HepG2 (cell line): Measurements from ENCODE around the gene PSAP. TPM values are rescaled to one million over a fixed set of nuclear protein-coding genes. Genes with fewer than 3 reads are reported as not detected.

Experiments used
- BCL3 ChIP-seq: sonication (generic); formaldehyde crosslinking; IDR thresholded peaks from 2 replicates; pipeline ENCODE4 v1.5.1; 2020; ENCODE audit warnings: mild to moderate bottlenecking, missing genetic modification reagents, moderate library complexity
- DMAP1 ChIP-seq: IDR thresholded peaks from 2 replicates; pipeline ENCODE4 v1.6.1; 2016
- GABPB1 ChIP-seq: IDR thresholded peaks from 2 replicates; pipeline ENCODE4 v1.6.1; 2016; ENCODE audit warnings: mild to moderate bottlenecking, missing genetic modification reagents, moderate library complexity, missing compliant biosample characterization
- HOXD1 ChIP-seq: sonication (generic); formaldehyde crosslinking; IDR thresholded peaks from 2 replicates; pipeline ENCODE4 v1.5.0; 2020; ENCODE audit warnings: missing genetic modification reagents
- KLF11 ChIP-seq: IDR thresholded peaks from 2 replicates; pipeline ENCODE4 v1.6.1; 2016; ENCODE audit warnings: missing compliant biosample characterization
- MYNN ChIP-seq: sonication (generic); formaldehyde crosslinking; IDR thresholded peaks from 2 replicates; pipeline ENCODE4 v1.4.0; 2020; ENCODE audit warnings: mild to moderate bottlenecking, low read depth, missing genetic modification reagents
- NR2F6 ChIP-seq, 2 experiments: IDR thresholded peaks; 2 replicates each; pipeline ENCODE4 v1.6.1; 2016; ENCODE audit warnings: antibody characterized with exemption in 1 of 2, mild to moderate bottlenecking in 1 of 2
- PPARG ChIP-seq: conservative IDR thresholded peaks from 2 replicates; pipeline ENCODE4 v1.6.1; 2016; ENCODE audit warnings: missing biosample characterization, missing genetic modification reagents
- SALL1 ChIP-seq: sonication (generic); formaldehyde crosslinking; IDR thresholded peaks from 2 replicates; pipeline ENCODE4 v1.8.0; 2022; ENCODE audit warnings: mild to moderate bottlenecking, missing genetic modification reagents
- SAP130 ChIP-seq: IDR thresholded peaks from 2 replicates; pipeline ENCODE4 v1.6.1; 2016; ENCODE audit warnings: low read depth
- ZBED4 ChIP-seq: sonication (generic); formaldehyde crosslinking; IDR thresholded peaks from 2 replicates; pipeline ENCODE4 v1.4.0; 2020; ENCODE audit warnings: missing genetic modification reagents, borderline replicate concordance
- ZNF18 ChIP-seq: sonication (generic); formaldehyde crosslinking; IDR thresholded peaks from 2 replicates; pipeline ENCODE4 v1.8.0; 2022; ENCODE audit warnings: mild to moderate bottlenecking, missing genetic modification reagents; ENCODE audit not compliant: insufficient replicate concordance
- ZNF275 ChIP-seq: sonication (generic); formaldehyde crosslinking; IDR thresholded peaks from 2 replicates; pipeline ENCODE4 v1.8.0; 2022; ENCODE audit warnings: missing genetic modification reagents, mild to moderate bottlenecking, inconsistent platforms, borderline replicate concordance
- ZNF501 ChIP-seq: sonication (generic); formaldehyde crosslinking; IDR thresholded peaks from 2 replicates; pipeline ENCODE4 v1.5.1; 2020; ENCODE audit warnings: mild to moderate bottlenecking, moderate library complexity, missing genetic modification reagents
- ZNF687 ChIP-seq: sonication (generic); formaldehyde crosslinking; IDR thresholded peaks from 2 replicates; pipeline ENCODE4 v1.5.1; 2020; ENCODE audit warnings: mild to moderate bottlenecking, missing genetic modification reagents, moderate library complexity
- polyA plus RNA-seq, 8 experiments: library from polyadenylated mRNA; depleted of rRNA in 3 of 8; stranded (reverse) in 7 of 8; unstranded in 1 of 8; fragments of >200 nt; fragmentation: Illumina TruSeq in 4 of 8; extraction: Trizol in 4 of 8; gene quantifications; 2 replicates each; pipeline versions ENCODE4 v1.2.1 to v1.2.3, GENCODE V29; 2011 to 2016; ENCODE audit warnings: low read depth in 4 of 8, missing spikeins in 1 of 8, mixed read lengths in 1 of 8; ENCODE audit not compliant: insufficient read depth in 1 of 8
- total RNA-seq, 5 experiments: library from RNA; depleted of rRNA; stranded (reverse); fragments of >200 nt; fragmentation: Illumina TruSeq; extraction: Trizol; gene quantifications; 2 replicates each; pipeline ENCODE4 v1.2.3, GENCODE V29; 2016; ENCODE audit warnings: low read depth in 1 of 5

PSAP gene
- total and polyA plus RNA-seq, 2 of the 13 experiments (the other 11 are each of a cell fraction or from before 2014, with no cell fraction given) = 323 to 643 TPM

GRCh38 chr10:71766717-71767419 lies 84.2 kb downstream of the PSAP start (continued):
- peak; percentile 47; the same call in 1 of the 2 replicates for TF ChIP-seq SALL1 (CRISPR knock-in tag)
- no peak for TF ChIP-seq BCL3
- no peak for TF ChIP-seq ZBED4 (CRISPR knock-in tag)
- TF ChIP-seq SAP130 (CRISPR knock-in tag) = peak; percentile 60
- 0 out of 2 replicates have a peak, but pooled peaks have one; percentile 29 for TF ChIP-seq PPARG (CRISPR knock-in tag)
- no peak for TF ChIP-seq ZNF275
- TF ChIP-seq NR2F6 (IDR thresholded peaks at IDR 0.05) = peak; percentile 51; the same call in 1 of the 2 replicates
- TF ChIP-seq NR2F6 (CRISPR knock-in tag; IDR thresholded peaks at IDR 0.05) = peak; percentile 84
- no peak for TF ChIP-seq MYNN (CRISPR knock-in tag)
- TF ChIP-seq KLF11 = no peak
- peak; percentile 96 for TF ChIP-seq ZNF18 (CRISPR knock-in tag)
- TF ChIP-seq ZNF687 = no peak
- no peak for TF ChIP-seq HOXD1 (CRISPR knock-in tag)
- 0 out of 2 replicates have a peak, but pooled peaks have one; percentile 31 for TF ChIP-seq ZNF501 (CRISPR knock-in tag)
- peak; percentile 20; the same call in 1 of the 2 replicates for TF ChIP-seq DMAP1 (CRISPR knock-in tag)
- peak; percentile 23; the same call in 1 of the 2 replicates for TF ChIP-seq GABPB1 (CRISPR knock-in tag)
